ENCODE measurements around the gene CPNE6.
A peak's percentile ranks its signal among the peaks of the same experiment; 100 is the strongest.

The CPNE6 gene

DNA sequence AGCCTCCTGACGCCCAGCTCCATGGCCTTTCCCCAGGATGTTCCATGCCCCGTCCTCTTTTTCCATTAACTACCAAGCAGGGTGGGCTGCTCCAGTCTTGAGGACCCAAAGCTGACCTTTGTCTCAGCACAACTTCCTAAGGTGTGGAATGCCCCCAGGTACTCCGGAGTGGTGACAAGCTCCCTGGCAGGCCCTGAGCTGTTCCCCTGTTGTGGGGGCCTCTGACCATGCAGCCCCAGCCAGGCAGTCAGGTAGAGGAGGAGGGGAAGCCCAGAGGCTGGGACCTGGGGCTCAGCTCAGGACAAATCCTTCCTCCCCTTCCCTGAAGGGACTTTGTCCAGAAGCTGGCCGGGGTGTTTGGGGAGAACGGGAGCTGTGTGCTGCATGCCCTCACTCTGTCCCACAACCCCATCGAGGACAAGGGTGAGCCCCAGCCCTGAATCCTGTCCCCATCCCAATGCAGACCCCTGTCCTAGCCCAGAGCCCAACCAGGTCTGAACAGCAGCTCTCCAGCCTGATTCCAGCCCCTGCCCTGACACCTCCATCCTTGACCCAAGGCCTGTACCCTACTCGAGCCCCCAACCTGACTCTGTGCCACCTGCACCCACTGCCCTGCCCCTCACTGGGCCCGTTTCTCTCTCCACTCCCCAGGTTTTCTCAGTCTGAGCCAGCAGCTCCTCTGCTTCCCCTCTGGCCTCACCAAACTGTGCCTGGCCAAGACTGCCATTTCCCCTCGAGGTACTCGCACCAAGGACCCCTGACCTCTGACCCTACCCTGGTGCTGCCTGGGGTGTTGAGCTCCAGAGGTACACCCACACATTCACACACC is 15.2 kb upstream of the CPNE6 start:
- Histone ChIP-seq H3K23ac (ENCODE audit: low read length) (no peak overlapping the region), H3K4me2 (ENCODE audit: low read length) (no peak overlapping the region), H3K18ac (ENCODE audit: low read length) (no peak overlapping the region), H3K79me2 (ENCODE audit: control insufficient read depth, insufficient read depth, low read length) (no peaks in the 10 kb centered on the region), H2BK120ac (ENCODE audit: low read depth, low read length) (no peak overlapping the region), H4K8ac (ENCODE audit: low read depth, low read length) (no peak overlapping the region), H3K4me1 (ENCODE audit: control insufficient read depth, low read depth, low read length) (no peaks in the 10 kb centered on the region), H3K27ac (ENCODE audit: low read depth, low read length) (no peak overlapping the region), H3K9ac (ENCODE audit: low read length) (no peak overlapping the region), H3K4ac (ENCODE audit: low read depth, low read length) (no peak overlapping the region), H3K79me1 (ENCODE audit: low read length) (no peaks in the 10 kb centered on the region), H2BK5ac (ENCODE audit: low read length) (no peak overlapping the region), H3K4me3 (ENCODE audit: low read length) (no peak overlapping the region), H3K36me3 (ENCODE audit: control insufficient read depth, insufficient read depth, low read length) (no peaks in the 10 kb centered on the region), H3K56ac (ENCODE audit: low read length) (no peak overlapping the region), H3K27me3 (ENCODE audit: insufficient read depth, low read length, poor library complexity) (no peaks in the 10 kb centered on the region), H2AK5ac (ENCODE audit: low read length) (no peak overlapping the region), H2BK15ac (replicated peaks; ENCODE audit: low read depth) (no peak overlapping the region), H4K5ac (ENCODE audit: low read length) (no peak overlapping the region)
- WGBS (ENCODE audit: extremely low coverage, insufficient coverage, low lambda C conversion rate) = no CpG with 5 or more reads among the region's 10 CpGs
- no peak for DNase-seq

DNA sequence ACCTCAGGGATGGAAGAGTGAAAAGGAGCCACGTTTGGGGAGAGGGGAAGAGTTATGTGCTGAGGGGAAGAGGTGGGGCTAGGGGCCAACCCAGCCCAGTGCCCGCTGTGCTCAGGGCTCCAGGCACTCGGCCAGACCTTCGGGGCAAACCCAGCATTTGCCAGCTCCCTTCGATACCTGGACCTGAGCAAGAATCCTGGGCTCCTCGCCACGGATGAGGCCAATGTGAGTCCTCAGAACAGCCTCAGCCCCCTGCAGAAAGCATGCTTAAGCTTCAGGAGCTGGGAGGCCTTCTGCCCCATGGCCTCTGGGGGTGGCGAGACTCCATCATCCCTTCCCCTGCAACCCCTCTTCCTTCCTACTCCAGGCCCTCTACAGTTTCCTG is 14.6 kb upstream of the CPNE6 start:
- Histone ChIP-seq H2AK5ac (ENCODE audit: low read length) (no peak overlapping the region), H3K4me3 (ENCODE audit: low read length) (no peak overlapping the region), H3K4ac (ENCODE audit: low read depth, low read length) (no peak overlapping the region), H2BK120ac (ENCODE audit: low read depth, low read length) (no peak overlapping the region), H3K23ac (ENCODE audit: low read length) (no peak overlapping the region), H3K4me1 (ENCODE audit: control insufficient read depth, low read depth, low read length) (no peaks in the 10 kb centered on the region), H3K79me2 (ENCODE audit: control insufficient read depth, insufficient read depth, low read length) (no peaks in the 10 kb centered on the region), H3K27me3 (ENCODE audit: insufficient read depth, low read length, poor library complexity) (no peaks in the 10 kb centered on the region), H4K5ac (ENCODE audit: low read length) (no peak overlapping the region), H4K8ac (ENCODE audit: low read depth, low read length) (no peak overlapping the region), H2BK5ac (ENCODE audit: low read length) (no peak overlapping the region), H3K18ac (ENCODE audit: low read length) (no peak overlapping the region), H3K56ac (ENCODE audit: low read length) (no peak overlapping the region), H3K36me3 (ENCODE audit: control insufficient read depth, insufficient read depth, low read length) (no peaks in the 10 kb centered on the region), H3K4me2 (ENCODE audit: low read length) (no peak overlapping the region), H3K27ac (ENCODE audit: low read depth, low read length) (no peak overlapping the region), H3K9ac (ENCODE audit: low read length) (no peak overlapping the region), H3K79me1 (ENCODE audit: low read length) (no peaks in the 10 kb centered on the region), H2BK15ac (replicated peaks; ENCODE audit: low read depth) (no peak overlapping the region)
- no peak for DNase-seq
- WGBS (ENCODE audit: extremely low coverage, insufficient coverage, low lambda C conversion rate) = no CpG with 5 or more reads among the region's 8 CpGs

DNA sequence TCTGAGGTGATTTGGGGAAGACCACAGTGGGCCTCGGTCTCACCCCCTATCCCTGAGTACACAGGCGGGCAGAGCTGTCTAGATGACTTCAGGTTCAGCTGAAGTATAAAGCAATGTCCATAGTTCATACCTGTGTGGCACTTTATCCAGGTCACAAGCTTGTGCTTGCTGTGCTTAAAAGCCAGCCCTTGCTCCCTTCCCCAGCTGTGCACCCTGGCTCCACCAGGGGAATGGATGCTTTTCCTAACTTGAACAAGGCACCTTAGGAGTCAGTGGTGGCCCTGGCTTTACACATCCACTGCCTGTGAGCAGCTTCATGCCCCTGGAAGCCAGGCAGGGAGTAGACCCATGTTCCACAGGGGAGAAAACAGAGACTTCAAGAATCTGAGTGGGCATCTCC is 14.1 kb upstream of the CPNE6 start:
- Histone ChIP-seq H3K27ac (ENCODE audit: low read depth, low read length) (no peak overlapping the region), H2BK15ac (replicated peaks; ENCODE audit: low read depth) (no peak overlapping the region), H3K36me3 (ENCODE audit: control insufficient read depth, insufficient read depth, low read length) (no peaks in the 10 kb centered on the region), H3K18ac (ENCODE audit: low read length) (no peak overlapping the region), H3K4me1 (ENCODE audit: control insufficient read depth, low read depth, low read length) (no peaks in the 10 kb centered on the region), H3K79me2 (ENCODE audit: control insufficient read depth, insufficient read depth, low read length) (no peaks in the 10 kb centered on the region), H3K56ac (ENCODE audit: low read length) (no peak overlapping the region), H2AK5ac (ENCODE audit: low read length) (no peak overlapping the region), H2BK5ac (ENCODE audit: low read length) (no peak overlapping the region), H3K79me1 (ENCODE audit: low read length) (no peaks in the 10 kb centered on the region), H4K8ac (ENCODE audit: low read depth, low read length) (no peak overlapping the region), H3K4ac (ENCODE audit: low read depth, low read length) (no peak overlapping the region), H3K9ac (ENCODE audit: low read length) (no peak overlapping the region), H3K4me3 (ENCODE audit: low read length) (no peak overlapping the region), H2BK120ac (ENCODE audit: low read depth, low read length) (no peak overlapping the region), H4K5ac (ENCODE audit: low read length) (no peak overlapping the region), H3K23ac (ENCODE audit: low read length) (no peak overlapping the region), H3K4me2 (ENCODE audit: low read length) (no peak overlapping the region), H3K27me3 (ENCODE audit: insufficient read depth, low read length, poor library complexity) (no peaks in the 10 kb centered on the region)
- no peak for DNase-seq
- WGBS (ENCODE audit: extremely low coverage, insufficient coverage, low lambda C conversion rate) = no CpG with 5 or more reads among the region's 2 CpGs

DNA sequence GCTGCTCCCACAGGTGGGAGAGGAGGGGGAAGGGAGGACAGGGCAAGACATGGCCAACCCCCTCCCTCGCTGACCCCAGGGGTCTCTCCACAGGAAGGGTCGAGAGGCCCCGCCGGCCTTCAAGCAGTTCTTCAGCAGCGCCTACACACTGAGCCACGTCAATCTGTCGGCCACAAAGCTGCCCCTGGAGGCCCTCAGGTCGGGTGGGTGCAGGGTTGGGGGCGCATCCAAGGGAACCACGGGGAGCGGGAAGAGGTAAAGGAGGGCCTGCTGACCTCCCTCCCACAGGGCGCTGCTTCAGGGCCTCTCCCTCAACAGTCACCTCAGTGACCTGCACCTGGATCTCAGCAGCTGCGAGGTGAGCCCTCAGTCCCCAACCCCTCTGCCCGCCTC is 13.5 kb upstream of the CPNE6 start:
- Histone ChIP-seq H3K9ac (ENCODE audit: low read length) (no peak overlapping the region), H3K79me2 (ENCODE audit: control insufficient read depth, insufficient read depth, low read length) (no peaks in the 10 kb centered on the region), H3K18ac (ENCODE audit: low read length) (no peak overlapping the region), H2BK15ac (replicated peaks; ENCODE audit: low read depth) (no peak overlapping the region), H3K4me3 (ENCODE audit: low read length) (no peak overlapping the region), H3K79me1 (ENCODE audit: low read length) (no peaks in the 10 kb centered on the region), H3K56ac (ENCODE audit: low read length) (no peak overlapping the region), H4K5ac (ENCODE audit: low read length) (no peak overlapping the region), H3K4ac (ENCODE audit: low read depth, low read length) (no peak overlapping the region), H3K4me2 (ENCODE audit: low read length) (no peak overlapping the region), H2AK5ac (ENCODE audit: low read length) (no peak overlapping the region), H3K27ac (ENCODE audit: low read depth, low read length) (no peak overlapping the region), H3K27me3 (ENCODE audit: insufficient read depth, low read length, poor library complexity) (no peaks in the 10 kb centered on the region), H3K36me3 (ENCODE audit: control insufficient read depth, insufficient read depth, low read length) (no peaks in the 10 kb centered on the region), H2BK120ac (ENCODE audit: low read depth, low read length) (no peak overlapping the region), H2BK5ac (ENCODE audit: low read length) (no peak overlapping the region), H4K8ac (ENCODE audit: low read depth, low read length) (no peak overlapping the region), H3K4me1 (ENCODE audit: control insufficient read depth, low read depth, low read length) (no peaks in the 10 kb centered on the region), H3K23ac (ENCODE audit: low read length) (no peak overlapping the region)
- WGBS (ENCODE audit: extremely low coverage, insufficient coverage, low lambda C conversion rate) = no CpG with 5 or more reads among the region's 14 CpGs
- no peak for DNase-seq

DNA sequence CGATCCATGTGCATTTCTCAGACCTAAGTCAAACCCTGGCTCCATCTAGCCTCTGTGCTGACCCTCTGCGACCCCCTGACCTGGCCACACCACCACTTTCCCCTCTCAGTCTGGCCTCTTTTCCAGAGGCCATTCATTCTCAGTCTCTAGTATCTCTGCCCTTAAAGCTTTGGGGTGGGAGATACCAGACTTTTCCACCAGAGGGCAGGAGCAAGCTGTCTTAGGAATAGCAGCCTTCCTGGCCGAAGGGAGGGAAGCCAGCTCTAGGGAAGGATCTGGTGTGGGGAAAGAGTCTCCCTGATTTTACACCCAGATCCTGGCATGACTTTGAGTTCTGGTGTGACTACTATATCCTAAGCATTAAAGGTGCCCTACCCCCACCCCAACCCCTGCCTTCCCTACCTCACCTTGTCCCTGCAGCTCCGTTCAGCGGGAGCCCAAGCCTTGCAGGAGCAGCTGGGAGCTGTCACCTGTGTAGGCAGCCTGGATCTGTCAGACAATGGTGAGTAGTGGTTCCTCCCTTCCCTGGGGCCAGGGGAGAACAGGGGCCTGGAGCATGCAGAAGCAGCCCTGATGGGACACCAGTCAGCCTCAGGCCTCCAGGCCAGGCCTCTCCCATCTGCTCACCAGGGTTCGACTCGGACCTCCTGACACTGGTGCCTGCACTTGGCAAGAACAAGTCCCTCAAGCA is 13.0 kb upstream of the CPNE6 start:
- DNase-seq = peak; percentile 80

More for the DNA sequence above, 13.0 kb upstream of the CPNE6 start:
- no peak overlapping the region for H4K5ac ChIP-seq (ENCODE audit: low read length)
- no peak overlapping the region for H3K4ac ChIP-seq (ENCODE audit: low read depth, low read length)
- no peaks in the 10 kb centered on the region for H3K79me1 ChIP-seq (ENCODE audit: low read length)
- H2BK120ac ChIP-seq (ENCODE audit: low read depth, low read length) = no peak overlapping the region
- no peak overlapping the region for H3K4me2 ChIP-seq (ENCODE audit: low read length)
- H3K9ac ChIP-seq (ENCODE audit: low read length) = no peak overlapping the region
- no peak overlapping the region for H3K27ac ChIP-seq (ENCODE audit: low read depth, low read length)
- no peaks in the 10 kb centered on the region for H3K4me1 ChIP-seq (ENCODE audit: control insufficient read depth, low read depth, low read length)
- no peak overlapping the region for H2AK5ac ChIP-seq (ENCODE audit: low read length)
- no CpG with 5 or more reads among the region's 7 CpGs for WGBS (ENCODE audit: extremely low coverage, insufficient coverage, low lambda C conversion rate)
- no peak overlapping the region for H2BK15ac ChIP-seq (replicated peaks; ENCODE audit: low read depth)
- H3K79me2 ChIP-seq (ENCODE audit: control insufficient read depth, insufficient read depth, low read length) = no peaks in the 10 kb centered on the region
- no peak overlapping the region for H3K18ac ChIP-seq (ENCODE audit: low read length)
- H4K8ac ChIP-seq (ENCODE audit: low read depth, low read length) = no peak overlapping the region
- no peak overlapping the region for H3K4me3 ChIP-seq (ENCODE audit: low read length)
- peak overlapping the region; percentile 49 for H3K56ac ChIP-seq (ENCODE audit: low read length)
- H3K23ac ChIP-seq (ENCODE audit: low read length) = no peak overlapping the region
- H2BK5ac ChIP-seq (ENCODE audit: low read length) = no peak overlapping the region
- H3K27me3 ChIP-seq (ENCODE audit: insufficient read depth, low read length, poor library complexity) = no peaks in the 10 kb centered on the region
- H3K36me3 ChIP-seq (ENCODE audit: control insufficient read depth, insufficient read depth, low read length) = no peaks in the 10 kb centered on the region

All from mesendoderm (in vitro differentiated cells).